Stimulated activated CD4-positive, alpha-beta T cell treated with anti-CD3 and anti-CD28 coated beads, TNF-alpha, amount 100 ng/mL, for 48 hours (primary cell): ENCODE results near the gene USP9X.
A peak's percentile ranks its signal among the peaks of the same experiment; 100 is the strongest.
"Not testable (repeated sequence)": the region's sequence is repeated elsewhere in the genome, so short reads cannot be mapped to it uniquely, and the experiment has no call there.

Experiments
- DNase-seq, 3 donors: peaks; one replicate each; pipeline ENCODE4 v3.0.0-alpha.2; 2020; ENCODE audit warnings: low read depth in 3 of 3

USP9X gene, protein sequence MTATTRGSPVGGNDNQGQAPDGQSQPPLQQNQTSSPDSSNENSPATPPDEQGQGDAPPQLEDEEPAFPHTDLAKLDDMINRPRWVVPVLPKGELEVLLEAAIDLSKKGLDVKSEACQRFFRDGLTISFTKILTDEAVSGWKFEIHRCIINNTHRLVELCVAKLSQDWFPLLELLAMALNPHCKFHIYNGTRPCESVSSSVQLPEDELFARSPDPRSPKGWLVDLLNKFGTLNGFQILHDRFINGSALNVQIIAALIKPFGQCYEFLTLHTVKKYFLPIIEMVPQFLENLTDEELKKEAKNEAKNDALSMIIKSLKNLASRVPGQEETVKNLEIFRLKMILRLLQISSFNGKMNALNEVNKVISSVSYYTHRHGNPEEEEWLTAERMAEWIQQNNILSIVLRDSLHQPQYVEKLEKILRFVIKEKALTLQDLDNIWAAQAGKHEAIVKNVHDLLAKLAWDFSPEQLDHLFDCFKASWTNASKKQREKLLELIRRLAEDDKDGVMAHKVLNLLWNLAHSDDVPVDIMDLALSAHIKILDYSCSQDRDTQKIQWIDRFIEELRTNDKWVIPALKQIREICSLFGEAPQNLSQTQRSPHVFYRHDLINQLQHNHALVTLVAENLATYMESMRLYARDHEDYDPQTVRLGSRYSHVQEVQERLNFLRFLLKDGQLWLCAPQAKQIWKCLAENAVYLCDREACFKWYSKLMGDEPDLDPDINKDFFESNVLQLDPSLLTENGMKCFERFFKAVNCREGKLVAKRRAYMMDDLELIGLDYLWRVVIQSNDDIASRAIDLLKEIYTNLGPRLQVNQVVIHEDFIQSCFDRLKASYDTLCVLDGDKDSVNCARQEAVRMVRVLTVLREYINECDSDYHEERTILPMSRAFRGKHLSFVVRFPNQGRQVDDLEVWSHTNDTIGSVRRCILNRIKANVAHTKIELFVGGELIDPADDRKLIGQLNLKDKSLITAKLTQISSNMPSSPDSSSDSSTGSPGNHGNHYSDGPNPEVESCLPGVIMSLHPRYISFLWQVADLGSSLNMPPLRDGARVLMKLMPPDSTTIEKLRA (N-terminal part only)

DNA sequence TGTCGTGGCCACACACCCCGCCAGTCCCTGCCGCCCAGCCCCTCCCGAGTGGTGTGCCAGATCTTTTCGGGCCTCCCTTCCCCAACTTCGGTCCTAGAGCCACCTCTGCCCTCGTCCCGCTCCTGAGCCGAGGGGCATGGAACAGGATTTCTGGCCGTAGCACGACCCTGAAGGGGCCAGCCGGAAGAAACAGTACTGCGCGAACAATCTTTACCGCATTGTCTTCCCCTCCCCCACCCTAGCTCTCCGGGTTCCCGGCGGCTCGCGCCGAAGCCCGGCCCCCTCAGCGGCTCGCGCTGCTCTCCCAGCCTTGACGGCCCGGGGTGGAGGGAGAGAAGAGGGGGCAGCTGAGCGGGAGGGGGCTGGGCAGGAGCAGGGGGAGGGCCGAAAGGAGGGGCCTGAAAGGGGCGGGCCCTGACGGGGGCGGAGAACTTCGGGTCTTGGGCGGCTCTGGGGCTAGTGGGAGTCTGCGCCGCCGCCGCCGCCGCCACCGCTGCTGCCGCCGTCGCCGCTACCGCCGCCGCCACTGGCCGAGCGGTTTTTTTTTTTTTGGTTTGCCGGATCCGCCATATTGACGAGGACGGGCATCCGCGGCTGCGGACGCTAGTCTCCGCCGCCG is at the start of gene USP9X:
TSS of gene USP9X (plus strand) at position 553 of the 619 bp plus-strand sequence. CDS start 38,184 bp downstream, outside the sequence.
- DNase-seq, result peak; percentile 61 to 87 (median 76)

DNA sequence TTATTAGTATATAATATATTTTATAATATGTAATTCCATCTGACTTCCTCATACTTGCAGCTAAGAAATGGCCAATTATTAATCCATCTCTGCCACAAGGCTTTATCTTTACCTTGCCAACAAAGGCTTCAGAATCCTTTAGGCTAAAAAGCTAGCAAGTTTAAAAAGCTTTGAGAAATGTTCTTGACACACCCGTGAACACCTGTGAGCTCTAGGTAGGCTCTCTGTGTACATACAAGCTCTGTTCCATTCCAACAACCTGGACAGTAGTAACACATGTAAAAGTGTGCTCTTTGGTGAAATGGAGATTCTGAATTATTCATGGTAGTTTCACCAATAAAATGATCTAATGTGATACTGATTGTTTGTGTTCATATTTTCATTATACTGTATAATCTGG is 49.7 kb upstream of the USP9X start:
- no peak for DNase-seq

DNA sequence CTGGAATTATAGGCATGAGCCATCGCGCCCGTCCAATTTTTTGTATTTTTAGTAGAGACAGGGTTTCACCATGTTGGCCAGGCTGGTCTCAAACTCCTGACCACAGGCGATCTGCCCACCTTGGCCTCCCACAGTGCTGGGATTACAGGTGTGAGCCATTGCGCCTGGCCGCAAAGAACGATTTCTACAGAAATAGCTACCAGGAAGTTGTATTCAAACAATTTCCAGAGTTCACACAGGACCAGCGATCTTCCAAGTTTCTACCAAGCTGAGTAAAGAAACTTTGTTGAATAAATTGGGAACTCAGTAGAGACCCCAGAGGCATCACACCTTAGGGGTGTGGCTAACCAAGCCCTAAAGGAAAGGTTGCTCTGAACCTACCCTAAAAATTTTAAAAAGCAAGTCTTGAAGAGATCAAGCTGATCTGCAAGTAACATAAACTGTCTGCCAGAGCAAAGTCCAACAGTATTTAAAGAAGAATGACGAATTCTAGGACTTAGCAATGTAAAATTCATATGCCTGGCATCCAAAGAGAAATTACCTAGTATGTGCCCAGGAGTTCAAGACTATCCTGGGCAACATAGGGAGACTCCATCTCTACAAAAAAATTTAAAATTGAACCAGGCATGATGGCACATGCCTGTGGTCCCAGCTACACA is 48.4 kb upstream of the USP9X start:
- no peak for DNase-seq

DNA sequence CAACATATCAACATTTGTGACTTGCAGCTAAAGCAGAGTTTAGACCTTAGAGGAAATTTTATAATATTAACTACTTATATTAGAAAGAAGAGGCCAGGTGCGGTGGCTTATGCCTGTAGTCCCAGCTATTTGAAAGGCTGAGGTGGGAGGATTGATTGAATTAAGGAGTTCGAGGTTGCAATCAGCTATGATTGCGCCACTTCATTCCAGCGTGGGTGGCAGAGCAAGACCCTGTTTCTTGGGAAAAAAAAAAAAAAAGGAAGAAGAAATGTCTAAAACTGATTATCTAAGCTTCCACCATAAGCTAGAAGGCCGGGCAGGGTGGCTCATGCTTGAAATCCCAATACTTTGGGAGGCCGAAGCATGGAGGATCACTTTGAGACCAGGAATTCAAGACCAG is 42.0 kb upstream of the USP9X start:
- no peak for DNase-seq

DNA sequence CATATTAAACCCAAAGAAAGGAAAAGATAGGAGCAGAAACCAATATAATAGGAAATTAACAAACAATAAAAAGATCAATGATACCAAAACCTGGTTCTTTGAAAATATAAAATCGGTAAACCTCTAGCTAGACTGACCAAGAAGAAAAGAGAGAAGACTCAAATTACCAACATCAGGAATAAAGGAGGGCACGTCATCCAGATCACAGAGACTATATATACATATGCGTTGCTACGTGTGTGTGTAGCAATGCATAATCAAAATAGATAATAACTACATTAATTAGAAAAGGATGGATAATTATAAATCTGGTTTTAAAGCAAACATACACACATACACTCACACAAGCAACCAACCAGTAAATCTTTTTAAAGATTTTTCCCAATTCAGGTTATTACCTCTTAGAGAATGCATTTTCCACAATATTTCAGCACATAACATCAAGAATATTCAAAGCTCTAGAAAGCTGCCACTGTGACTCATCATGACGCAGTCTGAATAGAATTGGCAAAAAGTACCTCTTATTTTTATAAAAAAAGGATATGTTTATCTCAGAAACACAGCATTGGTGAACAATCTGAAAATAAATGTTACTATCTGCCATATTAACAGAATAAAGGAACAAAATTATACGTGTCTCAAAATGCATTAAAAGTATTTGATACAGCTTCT is 41.4 kb upstream of the USP9X start:
- DNase-seq, result no peak

DNA sequence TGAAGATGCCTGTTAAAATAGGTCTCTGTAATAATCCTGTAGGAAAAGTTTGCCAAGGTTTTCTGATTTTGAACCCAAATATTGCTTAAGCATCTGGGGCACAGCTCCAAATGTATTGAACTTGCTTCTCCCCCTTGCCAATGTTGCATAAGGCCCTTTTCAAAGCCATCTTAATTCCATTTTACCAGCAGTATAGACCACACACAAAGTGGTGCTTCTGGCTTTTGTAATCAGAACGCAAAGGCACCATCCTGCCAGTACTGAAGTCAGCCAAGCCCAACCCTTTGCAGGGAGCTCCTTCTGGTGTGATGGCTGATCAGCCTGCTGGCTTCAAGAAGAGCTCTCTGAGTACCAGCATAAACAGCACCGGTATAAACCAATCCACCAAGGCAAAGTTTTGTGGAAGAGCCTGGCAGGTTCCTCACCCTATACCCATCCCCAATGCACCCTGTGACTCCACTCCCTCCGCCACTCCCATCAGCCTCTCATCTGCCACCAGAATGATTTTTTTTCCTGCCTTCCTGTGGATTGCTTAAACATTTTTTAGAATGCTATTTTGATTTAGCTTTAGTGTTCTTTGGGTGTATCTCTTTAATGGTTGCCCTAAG is 39.2 kb upstream of the USP9X start:
- no peak for DNase-seq

DNA sequence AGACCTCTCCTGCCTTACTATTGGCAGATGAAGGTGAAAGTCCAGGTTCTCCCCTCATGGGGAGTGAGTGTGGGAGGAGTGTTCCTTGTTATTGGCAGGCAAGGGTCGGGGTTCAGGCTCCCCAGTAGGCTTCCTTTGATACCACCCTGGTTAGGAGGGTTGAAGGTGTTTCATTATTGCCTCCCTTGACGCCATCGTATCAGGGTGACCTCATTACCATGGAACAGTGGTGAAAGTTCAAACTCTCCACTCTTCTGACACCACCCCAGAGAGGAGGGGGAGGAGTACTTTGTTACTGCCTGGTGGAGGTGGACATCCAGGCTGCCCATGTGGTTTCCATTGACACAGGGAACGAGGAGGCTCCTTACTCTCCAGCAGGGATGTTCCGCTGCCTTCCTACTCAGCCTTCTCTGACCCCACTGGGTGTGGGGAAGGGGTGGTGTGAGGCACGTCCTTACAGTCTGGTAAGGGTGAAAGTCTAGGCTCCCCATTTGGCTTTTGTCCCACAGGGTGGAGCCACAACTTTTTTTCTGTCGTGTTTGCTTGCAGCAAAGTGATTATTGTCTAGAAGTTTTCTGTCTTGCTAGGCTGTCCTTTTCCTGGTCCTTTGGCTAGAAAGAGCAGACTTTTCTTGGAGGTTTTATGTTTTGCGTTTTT is 37.2 kb upstream of the USP9X start:
- DNase-seq, result no peak

DNA sequence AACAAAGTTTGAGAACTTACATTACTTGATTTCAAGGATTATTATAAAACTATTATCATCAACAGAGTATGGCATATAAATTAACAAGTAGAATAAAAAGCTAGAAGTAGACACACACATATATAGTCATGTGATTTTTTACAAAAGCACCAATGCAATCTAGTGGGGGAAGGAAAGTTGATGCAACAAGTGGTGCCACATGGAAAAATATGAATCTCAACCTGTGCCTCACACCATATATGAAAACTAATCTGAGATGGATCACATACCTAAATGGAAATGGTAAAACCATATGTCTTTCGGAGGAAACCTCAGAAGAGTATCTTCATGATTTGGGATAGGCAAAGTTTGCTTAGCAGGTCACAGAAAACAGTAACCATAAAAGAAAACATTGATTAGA is 34.9 kb upstream of the USP9X start:
- DNase-seq, result no peak

DNA sequence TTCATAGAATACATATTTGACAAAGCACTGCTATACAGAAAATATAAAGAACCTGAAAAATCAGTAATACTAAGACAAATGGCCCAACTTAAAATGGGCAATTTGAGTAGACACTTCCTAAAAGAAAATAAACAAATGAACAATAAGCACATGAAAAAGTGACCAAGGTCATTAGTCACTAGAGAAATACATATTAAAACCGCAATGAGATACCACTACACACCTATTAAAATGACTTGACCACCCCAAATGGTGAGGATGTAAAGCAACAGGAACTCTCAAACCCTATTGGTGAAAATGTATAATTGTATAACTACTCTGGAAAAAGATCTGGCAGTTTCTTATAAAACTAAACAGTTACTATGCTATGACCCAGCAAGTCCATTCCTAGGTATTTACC is 34.0 kb upstream of the USP9X start:
- no peak for DNase-seq

DNA sequence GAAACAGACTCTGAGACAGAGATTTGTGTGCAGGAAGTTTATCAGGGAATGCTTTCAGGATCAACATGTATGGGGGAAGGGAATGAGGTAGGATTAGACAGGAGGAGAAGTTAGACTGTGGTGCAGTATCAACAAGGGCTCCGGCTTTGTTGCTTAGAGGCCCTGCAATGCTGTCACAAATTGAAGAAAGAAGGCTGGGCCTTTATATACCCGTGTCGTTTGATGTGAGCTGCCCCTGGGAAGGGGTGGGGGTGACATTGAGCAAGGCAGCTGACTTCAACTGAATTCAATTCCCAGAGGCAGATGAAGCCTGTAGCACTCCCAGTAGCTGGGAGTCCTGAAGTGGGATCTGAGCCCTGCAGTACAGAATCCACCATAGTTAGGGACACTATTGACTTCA is 29.5 kb upstream of the USP9X start:
- DNase-seq, result no peak

DNA sequence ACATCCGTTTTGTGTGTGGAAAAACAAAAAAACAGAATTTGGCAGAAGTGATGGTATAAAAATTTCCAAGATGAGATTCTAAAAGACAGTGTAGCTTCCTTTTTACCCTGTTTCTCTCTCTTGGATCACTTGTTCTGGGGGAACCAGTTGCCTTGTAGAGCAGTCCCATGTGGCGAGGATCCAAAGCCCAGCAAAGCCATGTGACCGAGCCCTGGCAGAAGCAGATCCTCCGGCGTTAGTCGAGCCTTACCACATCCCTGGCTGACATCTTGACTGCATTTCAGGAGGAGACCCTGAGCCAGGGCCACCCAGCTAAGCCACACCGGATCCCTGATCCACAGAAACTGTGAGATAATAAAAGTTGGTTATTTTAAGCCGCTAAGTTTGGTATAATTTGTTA is 22.0 kb upstream of the USP9X start:
- not testable (repeated sequence) for DNase-seq

DNA sequence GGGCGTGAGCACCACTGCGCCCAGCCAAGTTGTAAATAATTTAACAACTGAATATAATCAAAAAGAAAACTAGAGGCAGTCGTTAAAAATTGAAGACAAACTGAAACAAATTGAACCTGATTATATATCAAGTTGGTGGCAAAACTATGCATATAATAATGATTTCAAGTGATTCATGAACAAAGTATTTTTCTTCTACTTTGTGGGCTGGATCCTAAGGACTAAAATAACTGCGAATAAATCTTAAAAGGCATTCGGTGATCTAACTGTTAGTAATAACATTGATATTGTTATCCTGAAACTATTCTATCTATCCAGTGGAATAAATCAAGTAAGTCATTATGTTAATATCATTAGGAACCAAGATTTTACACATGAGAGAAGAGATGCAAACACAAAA is 21.2 kb upstream of the USP9X start:
- DNase-seq, result no peak

DNA sequence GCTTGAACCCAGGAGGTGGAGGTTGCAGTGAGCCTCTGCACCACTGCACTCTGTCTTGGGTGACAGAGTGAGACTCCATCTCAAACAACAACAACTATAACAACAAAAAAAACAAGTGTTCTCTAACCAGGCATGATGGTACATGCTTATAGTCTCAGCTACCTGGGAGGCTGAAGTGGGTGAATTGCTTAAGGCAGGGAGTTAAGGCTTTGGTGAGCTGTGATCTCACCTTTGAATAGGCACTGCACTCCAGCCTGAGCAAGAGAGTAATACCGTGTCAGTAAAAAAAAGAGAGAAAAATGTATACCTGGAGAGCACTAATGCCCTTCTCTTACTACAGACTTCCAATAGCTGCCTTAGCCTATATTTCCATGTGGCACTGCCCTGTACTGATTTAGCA is 18.9 kb upstream of the USP9X start:
- no peak for DNase-seq

DNA sequence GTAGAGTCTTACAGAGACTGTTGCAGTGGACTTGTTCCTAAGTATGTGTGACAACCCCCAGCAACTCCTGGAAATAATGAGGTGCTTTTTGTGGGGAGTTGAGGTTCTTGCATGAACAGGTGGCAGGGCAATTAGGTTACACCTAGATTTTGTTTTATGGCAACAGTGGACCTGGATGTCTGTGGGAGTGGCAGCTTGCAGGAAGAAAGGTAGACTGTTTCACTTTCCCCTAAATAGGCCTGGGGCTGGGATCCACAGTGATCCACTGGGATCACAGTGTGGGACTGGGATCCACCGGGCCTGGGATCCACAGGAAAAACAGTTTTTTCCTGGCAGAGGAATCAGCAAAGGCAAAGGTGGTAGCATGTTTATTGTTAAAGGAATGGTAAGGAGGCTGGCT is 18.3 kb upstream of the USP9X start:
- DNase-seq, result no peak

DNA sequence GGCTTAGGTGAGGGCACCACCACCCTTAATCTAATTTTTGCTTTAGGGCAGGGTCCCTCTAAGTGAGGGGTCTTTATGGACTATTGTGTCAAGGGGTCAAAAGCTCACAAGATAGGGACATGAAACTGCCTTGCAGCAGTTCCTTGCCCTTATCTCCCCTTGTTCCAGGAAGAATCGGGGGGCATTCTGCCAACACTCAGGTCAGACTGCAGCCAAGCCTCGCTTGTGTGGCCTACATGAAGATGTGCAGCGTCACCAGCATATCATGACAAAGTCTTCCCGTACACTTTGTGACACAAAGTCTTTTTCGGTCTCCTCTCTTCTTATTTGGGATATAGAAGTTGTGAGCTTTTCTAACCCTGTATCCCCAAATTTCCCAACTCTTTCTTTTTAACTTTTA is 17.5 kb upstream of the USP9X start:
- DNase-seq, result no peak

DNA sequence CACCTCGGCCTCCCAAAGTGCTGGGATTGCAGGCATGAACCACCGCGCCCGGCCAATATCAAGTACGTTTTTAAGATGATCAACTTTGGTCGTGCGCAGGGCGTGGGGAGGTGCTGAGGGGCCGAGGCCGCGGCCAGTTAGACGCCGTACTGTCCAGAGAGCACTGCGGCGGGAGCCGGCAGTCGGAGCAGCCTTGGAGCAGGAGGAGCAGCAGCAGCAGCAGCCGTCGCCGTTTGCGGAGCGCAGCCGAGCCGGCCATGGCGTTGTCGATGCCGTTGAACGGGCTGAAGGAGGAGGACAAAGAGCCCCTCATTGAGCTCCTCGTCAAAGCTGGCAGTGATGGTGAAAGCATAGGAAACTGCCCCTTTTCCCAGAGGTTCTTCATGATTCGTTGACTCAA is 8.5 kb upstream of the USP9X start:
- DNase-seq, result no peak

DNA sequence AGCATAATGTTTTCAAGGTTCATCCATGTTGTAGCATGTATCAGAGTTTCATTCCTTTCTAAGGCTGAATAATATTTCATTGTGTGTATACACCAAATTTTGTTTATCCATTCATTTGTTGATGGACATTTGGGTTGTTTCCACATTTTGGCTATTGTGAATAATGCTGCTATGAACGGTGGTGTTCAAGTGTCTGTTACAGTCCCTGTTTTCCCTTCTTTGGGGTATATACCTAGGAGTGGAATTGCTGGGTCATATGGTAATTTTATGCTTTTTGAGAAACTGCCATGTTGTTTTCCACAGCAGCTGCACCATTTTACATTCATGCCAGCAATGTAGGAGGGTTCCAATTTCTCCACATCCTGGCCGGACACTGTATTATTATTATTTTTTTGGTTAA is 3.4 kb upstream of the USP9X start:
- no peak for DNase-seq

DNA sequence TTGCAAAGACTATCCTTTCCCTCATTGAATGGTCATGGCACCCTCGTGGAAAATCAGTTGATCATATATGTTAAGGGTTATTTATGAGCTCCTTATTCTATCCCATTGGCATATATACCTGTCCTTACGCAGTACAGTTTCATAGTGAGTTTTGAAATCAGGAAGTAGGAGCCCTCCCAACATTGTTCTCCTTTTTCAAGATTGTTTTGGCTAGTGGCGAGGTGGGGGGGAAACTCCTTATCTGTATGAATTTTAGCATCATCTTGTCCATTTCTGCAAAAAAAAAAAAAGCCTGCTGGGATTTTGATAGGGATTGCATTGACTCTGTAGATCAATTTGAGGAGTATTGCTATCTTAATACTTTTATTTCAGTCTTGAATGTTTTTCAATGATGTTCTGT is 2.5 kb upstream of the USP9X start:
- no peak for DNase-seq

DNA sequence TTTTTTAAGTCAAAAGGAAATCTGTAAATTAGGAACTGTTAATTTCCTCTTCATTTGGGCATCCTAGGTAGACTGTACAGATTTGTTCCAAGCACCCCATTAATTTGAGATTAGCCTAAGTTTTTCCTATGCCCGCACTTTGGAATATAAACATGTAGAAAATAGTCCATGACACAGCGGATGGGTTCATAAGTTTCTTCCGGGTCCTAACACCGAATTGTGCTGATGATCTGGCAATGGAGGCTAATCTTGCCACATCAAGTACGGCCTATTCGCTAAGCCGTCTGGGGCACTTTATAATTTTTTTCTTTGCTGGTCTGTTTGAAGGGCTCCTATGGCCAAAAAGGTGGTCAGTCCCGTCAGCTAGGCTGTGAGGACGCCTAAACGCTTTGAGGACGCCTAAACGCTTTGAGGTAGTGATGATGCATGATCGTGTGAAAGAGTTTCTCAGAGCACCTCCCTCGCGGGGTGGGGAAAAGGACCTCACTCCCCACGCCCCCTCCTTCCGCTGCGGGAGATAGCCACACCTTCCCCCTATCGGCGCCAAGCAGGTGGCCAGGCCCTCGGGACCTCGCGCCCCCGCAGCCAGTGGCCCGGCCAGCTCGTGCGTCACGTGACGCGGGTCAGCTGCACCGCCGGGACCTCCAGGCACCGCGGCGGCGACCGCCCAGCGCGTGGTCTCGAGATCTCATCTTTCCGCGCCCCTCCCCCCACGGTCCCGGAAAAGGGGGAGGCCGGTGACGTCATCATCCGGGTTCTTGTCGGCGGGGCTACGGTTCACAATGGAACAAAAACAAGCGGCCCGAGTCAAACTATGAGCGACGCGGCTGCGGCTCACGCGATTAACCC is 977 bp upstream of the USP9X start:
- DNase-seq, result peak; percentile 86 to 99 (median 90)
